Neuronal stem cell (in vitro differentiated cells): ENCODE data around the gene PCNX3.

Experiments used
- DNase-seq: peaks from one replicate; pipeline ENCODE4 v3.0.0-alpha.2; 2013; ENCODE audit warnings: low spot score
- H2AFZ ChIP-seq: one replicate; pipeline ENCODE4 v1.6.1; 2013; ENCODE audit warnings: mild to moderate bottlenecking, low read length, inconsistent platforms
- H2AK5ac ChIP-seq: 2 replicates; pipeline ENCODE4 v1.6.1; 2013; ENCODE audit warnings: low read depth, mild to moderate bottlenecking, inconsistent platforms, low read length, moderate library complexity, mixed read lengths
- H2BK120ac ChIP-seq: 2 replicates; pipeline ENCODE4 v1.6.1; 2013; ENCODE audit warnings: low read depth, mild to moderate bottlenecking, inconsistent platforms, low read length, moderate library complexity, mixed read lengths
- H2BK12ac ChIP-seq: one replicate; pipeline ENCODE4 v1.6.1; 2013; ENCODE audit warnings: low read length, inconsistent platforms
- H2BK15ac ChIP-seq: 2 replicates; pipeline ENCODE4 v1.6.1; 2013; ENCODE audit warnings: mild to moderate bottlenecking, low read length, inconsistent platforms, mixed read lengths
- H2BK5ac ChIP-seq: one replicate; pipeline ENCODE4 v1.6.1; 2013; ENCODE audit warnings: inconsistent platforms, mild to moderate bottlenecking, low read length, moderate library complexity
- H3K14ac ChIP-seq: one replicate; pipeline ENCODE4 v1.6.1; 2013; ENCODE audit warnings: low read length, inconsistent platforms
- H3K18ac ChIP-seq: 2 replicates; pipeline ENCODE4 v1.6.1; 2013; ENCODE audit warnings: low read length, inconsistent platforms
- H3K23ac ChIP-seq: 2 replicates; pipeline ENCODE4 v1.6.1; 2013; ENCODE audit warnings: low read depth, mild to moderate bottlenecking, mixed read lengths, low read length, inconsistent platforms; ENCODE audit not compliant: poor library complexity
- H3K27ac ChIP-seq: replicated peaks from 3 replicates; pipeline ENCODE4 v1.5.1; 2013; ENCODE audit warnings: low read length, inconsistent platforms
- H3K27me3 ChIP-seq, 3 experiments: 2 replicates each; pipeline ENCODE4 v1.6.1; 2013; ENCODE audit warnings: low read length in 3 of 3, mild to moderate bottlenecking in 2 of 3, inconsistent platforms in 1 of 3, low read depth in 1 of 3, mixed read lengths in 1 of 3, moderate library complexity in 1 of 3; ENCODE audit not compliant: control insufficient read depth in 3 of 3, insufficient read depth in 3 of 3
- H3K36me3 ChIP-seq, 2 donors: replicated peaks in 1 of 2; 2 replicates each; pipeline ENCODE4 v1.6.1; 2013; ENCODE audit warnings: low read length in 2 of 2; ENCODE audit not compliant: control insufficient read depth in 2 of 2, insufficient read depth in 2 of 2
- H3K4ac ChIP-seq: 2 replicates; pipeline ENCODE4 v1.6.1; 2013; ENCODE audit warnings: inconsistent platforms, mild to moderate bottlenecking, low read length, moderate library complexity
- H3K4me1 ChIP-seq, 2 donors: 1 replicate in 1 of 2; 2 replicates in 1 of 2; pipeline ENCODE4 v1.6.1; 2013; ENCODE audit warnings: low read length in 2 of 2, low read depth in 1 of 2; ENCODE audit not compliant: control insufficient read depth in 2 of 2, insufficient read depth in 1 of 2
- H3K4me2 ChIP-seq: one replicate; pipeline ENCODE4 v1.6.1; 2013; ENCODE audit warnings: mild to moderate bottlenecking, low read length, inconsistent platforms; ENCODE audit not compliant: insufficient read depth, poor library complexity, severe bottlenecking
- H3K4me3 ChIP-seq, 2 donors: 2 replicates each; pipeline ENCODE4 v1.5.1; 2013; ENCODE audit warnings: low read length in 2 of 2, mild to moderate bottlenecking in 2 of 2, inconsistent platforms in 1 of 2, moderate library complexity in 1 of 2
- H3K79me1 ChIP-seq: one replicate; pipeline ENCODE4 v1.6.1; 2013; ENCODE audit warnings: low read depth, mild to moderate bottlenecking, inconsistent platforms, low read length, moderate library complexity
- H3K9ac ChIP-seq: one replicate; pipeline ENCODE4 v1.6.1; 2013; ENCODE audit warnings: mild to moderate bottlenecking, low read depth, low read length, inconsistent platforms; ENCODE audit not compliant: poor library complexity
- H3K9me3 ChIP-seq, 2 donors: replicated peaks in 1 of 2; 2 replicates each; pipeline versions ENCODE3 to v1.6.1; 2013; ENCODE audit warnings: low read length in 2 of 2, mild to moderate bottlenecking in 2 of 2, inconsistent platforms in 1 of 2, low read depth in 1 of 2, mixed read lengths in 1 of 2, moderate library complexity in 1 of 2; ENCODE audit not compliant: control insufficient read depth in 2 of 2, insufficient read depth in 1 of 2
- H4K8ac ChIP-seq: one replicate; pipeline ENCODE4 v1.6.1; 2013; ENCODE audit warnings: low read depth, mild to moderate bottlenecking, inconsistent platforms, low read length, moderate library complexity
- H4K91ac ChIP-seq: one replicate; pipeline ENCODE4 v1.6.1; 2013; ENCODE audit warnings: low read length, low read depth, mild to moderate bottlenecking, inconsistent platforms; ENCODE audit not compliant: poor library complexity
- WGBS, 2 donors: extraction: QIAGEN DNeasy Blood & Tissue Kit; methylation state at CpG; one replicate each; pipeline ENCODE4 v1.1.7; 2013; ENCODE audit warnings: missing lambda C conversion rate in 2 of 2, mixed read lengths in 1 of 2; ENCODE audit not compliant: insufficient read length in 2 of 2, insufficient replicate concordance in 1 of 2; ENCODE audit errors: extremely low coverage in 2 of 2; 5-methylcytosine and 5-hydroxymethylcytosine counted together

PCNX3 gene

DNA sequence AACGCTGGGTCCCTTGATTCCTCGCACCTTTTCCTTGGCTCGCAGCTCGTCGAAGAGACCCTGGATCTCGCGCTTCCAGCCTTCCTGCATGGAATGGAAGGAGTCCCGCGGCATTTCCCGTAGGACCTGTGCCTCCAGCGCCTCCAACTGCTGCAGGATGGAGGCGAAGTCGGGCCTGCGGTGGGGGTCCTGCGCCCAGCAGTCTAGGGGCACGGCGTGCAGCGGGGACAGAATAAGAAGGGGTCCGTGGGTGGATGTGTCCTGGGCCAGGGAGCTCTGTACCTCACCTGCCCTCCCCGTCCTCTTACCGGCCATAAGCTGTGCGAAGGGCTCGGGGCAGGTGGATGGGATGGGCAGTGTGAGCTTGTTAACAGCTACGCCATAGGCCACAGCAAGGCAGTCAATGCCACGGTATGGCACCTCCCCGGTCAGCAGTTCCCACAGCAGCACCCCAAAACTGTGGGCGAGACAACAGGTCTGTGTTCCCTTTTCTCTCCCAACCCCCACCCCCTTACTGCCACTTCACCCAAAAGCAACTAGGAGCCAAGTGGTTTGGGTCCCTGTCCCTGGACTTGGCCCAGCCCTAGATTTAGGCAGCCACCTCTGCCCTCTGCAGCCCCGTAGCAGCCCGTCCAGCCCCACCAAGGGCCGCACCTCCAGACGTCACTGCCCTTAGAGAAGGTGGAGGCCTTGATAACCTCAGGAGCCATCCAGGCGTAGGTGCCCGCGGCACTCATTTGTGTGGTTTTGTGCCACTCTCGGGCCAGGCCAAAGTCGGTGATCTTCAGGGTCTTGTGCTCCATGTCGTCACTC is 7.8 kb upstream of the PCNX3 start:
- H2AFZ ChIP-seq: no peak overlapping the region
- H2BK12ac ChIP-seq: peak overlapping the region; percentile 43
- H3K4ac ChIP-seq: no peak overlapping the region
- no peak overlapping the region for H2BK120ac ChIP-seq
- H3K9me3 ChIP-seq: no peaks in the 10 kb centered on the region
- peak overlapping the region; percentile 71 for H3K9ac ChIP-seq
- H2BK15ac ChIP-seq: no peak overlapping the region
- H3K18ac ChIP-seq: peak overlapping the region; percentile 25
- H4K8ac ChIP-seq: no peak overlapping the region
- H2BK5ac ChIP-seq: no peak overlapping the region
- peaks cover 17% of the 10 kb centered on the region in 2 donors for H3K4me1 ChIP-seq
- peak overlapping the region; percentile 81 for H3K4me2 ChIP-seq
- DNase-seq: no peak
- peak overlapping the region; percentile 12 for H3K23ac ChIP-seq
- H3K79me1 ChIP-seq: peaks cover 5% of the 10 kb centered on the region
- peak overlapping the region in 1 of 2 donors; percentile 72 for H3K4me3 ChIP-seq
- H3K27ac ChIP-seq: no peak overlapping the region
- H4K91ac ChIP-seq: peak overlapping the region; percentile 67
- no peaks in the 10 kb centered on the region for H3K27me3 ChIP-seq
- WGBS, 2 donors: no CpG with 5 or more reads among the region's 37 CpGs
- peaks cover 38 to 95% of the 10 kb centered on the region in 2 donors for H3K36me3 ChIP-seq
- H3K14ac ChIP-seq: no peak overlapping the region
- no peak overlapping the region for H2AK5ac ChIP-seq

DNA sequence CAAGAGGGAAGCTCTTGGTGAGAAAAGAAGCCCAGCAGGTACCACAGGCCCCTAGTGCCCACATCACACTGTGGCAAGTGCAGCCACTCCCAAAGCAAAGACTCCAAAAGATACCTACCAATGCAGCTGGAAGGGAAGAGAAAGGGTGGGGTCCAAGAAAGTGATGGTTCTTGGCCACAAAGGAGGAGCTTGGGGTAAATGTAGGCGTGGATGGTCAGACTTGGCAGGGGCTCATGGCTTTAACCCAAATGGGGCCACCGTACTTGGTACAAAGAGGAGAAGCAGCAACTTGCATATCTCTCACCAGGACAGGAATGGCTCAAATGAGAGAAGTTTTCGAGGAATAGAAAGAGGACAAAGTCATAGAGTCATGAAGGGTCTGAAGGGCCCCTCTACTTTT is 6.3 kb upstream of the PCNX3 start:
- H2BK15ac ChIP-seq: no peak overlapping the region
- H4K8ac ChIP-seq: no peak overlapping the region
- peaks cover 11% of the 10 kb centered on the region for H3K79me1 ChIP-seq
- H3K23ac ChIP-seq: peak overlapping the region; percentile 81
- H3K4me1 ChIP-seq: peaks cover 22 to 25% of the 10 kb centered on the region in 2 donors
- no peak overlapping the region for H3K14ac ChIP-seq
- no peak overlapping the region for H2AFZ ChIP-seq
- H3K27me3 ChIP-seq: no peaks in the 10 kb centered on the region
- H2BK12ac ChIP-seq: no peak overlapping the region
- H3K4me2 ChIP-seq: no peak overlapping the region
- H3K4me3 ChIP-seq: no peak overlapping the region
- H2BK120ac ChIP-seq: no peak overlapping the region
- no peak overlapping the region for H4K91ac ChIP-seq
- H3K9me3 ChIP-seq: no peaks in the 10 kb centered on the region
- H3K4ac ChIP-seq: no peak overlapping the region
- no peak overlapping the region for H3K18ac ChIP-seq
- H2BK5ac ChIP-seq: no peak overlapping the region
- H3K36me3 ChIP-seq: peaks cover 33 to 85% of the 10 kb centered on the region in 2 donors
- H2AK5ac ChIP-seq: no peak overlapping the region
- no peak for DNase-seq
- WGBS, 2 donors: no CpG with 5 or more reads among the region's 3 CpGs
- no peak overlapping the region for H3K27ac ChIP-seq
- no peak overlapping the region for H3K9ac ChIP-seq

DNA sequence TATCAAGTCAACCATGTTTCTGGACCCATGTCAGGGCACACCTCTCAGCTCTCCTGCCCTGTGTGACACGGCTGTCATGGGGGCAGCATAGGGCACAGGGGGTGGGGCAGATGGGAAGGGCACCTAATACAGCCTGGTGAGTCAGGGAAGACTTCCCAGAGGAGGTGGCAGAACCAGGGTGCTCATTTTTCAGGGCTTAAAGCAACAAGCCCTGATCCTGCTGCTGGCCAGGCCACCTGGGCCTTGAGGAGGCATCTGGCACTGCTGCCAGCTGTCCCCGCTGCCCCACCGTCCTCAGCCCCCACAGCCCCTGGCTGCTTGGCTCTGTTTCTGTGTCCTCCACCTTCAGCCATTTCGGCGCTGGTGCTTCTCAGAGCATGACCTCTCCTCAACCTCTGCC is 5.9 kb upstream of the PCNX3 start:
- Histone ChIP-seq H4K8ac (no peak overlapping the region), H2BK5ac (no peak overlapping the region), H3K9me3 (no peaks in the 10 kb centered on the region), H3K4me2 (no peak overlapping the region), H3K18ac (peak overlapping the region; percentile 8), H3K9ac (no peak overlapping the region), H3K4ac (no peak overlapping the region), H3K36me3 (peaks cover 31 to 80% of the 10 kb centered on the region in 2 donors), H2BK12ac (no peak overlapping the region), H2AK5ac (no peak overlapping the region), H3K14ac (no peak overlapping the region), H2BK120ac (no peak overlapping the region), H2BK15ac (no peak overlapping the region), H3K27me3 (no peaks in the 10 kb centered on the region), H3K4me1 (peaks cover 22 to 25% of the 10 kb centered on the region in 2 donors), H3K79me1 (peaks cover 13% of the 10 kb centered on the region), H3K23ac (peak overlapping the region; percentile 81), H3K27ac (no peak overlapping the region), H2AFZ (no peak overlapping the region), H3K4me3 (no peak overlapping the region), H4K91ac (no peak overlapping the region)
- WGBS, 2 donors: no CpG with 5 or more reads among the region's 5 CpGs
- DNase-seq: no peak

GRCh38 chr11:65610404-65610803 is 5.2 kb upstream of the PCNX3 start:
- Histone ChIP-seq H3K79me1 (peaks cover 13% of the 10 kb centered on the region), H2AK5ac (no peak overlapping the region), H3K36me3 (peaks cover 24 to 73% of the 10 kb centered on the region in 2 donors), H4K91ac (no peak overlapping the region), H2BK12ac (no peak overlapping the region), H3K4ac (no peak overlapping the region), H3K4me3 (no peak overlapping the region), H3K18ac (no peak overlapping the region), H2BK5ac (no peak overlapping the region), H4K8ac (no peak overlapping the region), H3K27me3 (no peaks in the 10 kb centered on the region), H3K4me1 (peaks cover 22 to 25% of the 10 kb centered on the region in 2 donors), H2BK15ac (no peak overlapping the region), H2AFZ (no peak overlapping the region), H3K4me2 (no peak overlapping the region), H3K9ac (peak overlapping the region; percentile 57), H2BK120ac (no peak overlapping the region), H3K9me3 (no peaks in the 10 kb centered on the region), H3K23ac (no peak overlapping the region), H3K27ac (no peak overlapping the region), H3K14ac (no peak overlapping the region)
- no peak for DNase-seq
- no CpG with 5 or more reads among the region's 6 CpGs for WGBS, 2 donors
